DOHH2 (cell line): Measurements from ENCODE around the gene FDXR.

Source experiments
- H3F3A ChIP-seq: fragments of 200-600 bp; sonication (generic), shearing (Covaris generic); 2 replicates; pipeline ENCODE4 v1.6.0; 2016; ENCODE audit warnings: antibody characterized with exemption, mild to moderate bottlenecking; ENCODE audit not compliant: control insufficient read depth, insufficient read depth
- H3K27ac ChIP-seq: fragments of 200-600 bp; sonication (generic); 2 replicates; pipeline ENCODE4 v1.5.1; 2014; ENCODE audit warnings: low read depth, mild to moderate bottlenecking, low read length, moderate library complexity
- H3K27me3 ChIP-seq: fragments of 200-600 bp; sonication (generic); 2 replicates; pipeline ENCODE4 v1.6.1; 2014; ENCODE audit warnings: mild to moderate bottlenecking, low read length, mixed read lengths; ENCODE audit not compliant: control insufficient read depth
- H3K36me3 ChIP-seq: fragments of 200-600 bp; sonication (generic); 2 replicates; pipeline ENCODE4 v1.6.1; 2014; ENCODE audit warnings: mild to moderate bottlenecking, low read length, moderate library complexity, mixed read lengths; ENCODE audit not compliant: control insufficient read depth
- H3K4me1 ChIP-seq: fragments of 200-600 bp; sonication (generic); 2 replicates; pipeline ENCODE4 v1.6.1; 2014; ENCODE audit warnings: mild to moderate bottlenecking, low read length, mixed read lengths; ENCODE audit not compliant: control insufficient read depth
- H3K4me2 ChIP-seq: fragments of 200-600 bp; sonication (generic); 2 replicates; pipeline ENCODE4 v1.6.0; 2014; ENCODE audit warnings: mild to moderate bottlenecking, low read length, moderate library complexity
- H3K4me3 ChIP-seq: fragments of 200-600 bp; sonication (generic); 2 replicates; pipeline ENCODE4 v1.5.1; 2014; ENCODE audit warnings: mild to moderate bottlenecking, low read length, mixed read lengths
- H3K79me2 ChIP-seq: fragments of 200-600 bp; sonication (generic); 2 replicates; pipeline ENCODE4 v1.6.1; 2014; ENCODE audit warnings: mild to moderate bottlenecking, low read length, mixed read lengths; ENCODE audit not compliant: control insufficient read depth
- H3K9me2 ChIP-seq: fragments of 200-600 bp; sonication (generic); replicated peaks from 2 replicates; pipeline ENCODE4 v1.6.1; 2014; ENCODE audit warnings: mild to moderate bottlenecking, low read length, mixed read lengths; ENCODE audit not compliant: control insufficient read depth
- H3K9me3 ChIP-seq: fragments of 200-600 bp; sonication (generic); 2 replicates; pipeline ENCODE4 v1.6.1; 2014; ENCODE audit warnings: antibody characterized with exemption, low read length, mixed read lengths; ENCODE audit not compliant: control insufficient read depth, insufficient read depth
- H4K20me1 ChIP-seq: fragments of 200-600 bp; sonication (generic); 2 replicates; pipeline ENCODE4 v1.6.0; 2014; ENCODE audit warnings: low read depth, mild to moderate bottlenecking, antibody characterized with exemption, low read length, moderate library complexity; ENCODE audit not compliant: control insufficient read depth, insufficient read depth
- CTCF ChIP-seq: fragments of 200-600 bp; sonication (generic); IDR thresholded peaks from one replicate; pipeline ENCODE4 v1.5.1; 2014; ENCODE audit warnings: antibody characterized with exemption, mild to moderate bottlenecking, low read depth, low read length; ENCODE audit not compliant: poor library complexity, severe bottlenecking
- EZH2phosphoT487 ChIP-seq: fragments of 200-600 bp; sonication (generic); IDR thresholded peaks from 2 replicates; pipeline ENCODE4 v1.6.1; 2017; ENCODE audit warnings: borderline replicate concordance, mild to moderate bottlenecking, antibody characterized with exemption, low read length, moderate library complexity, mixed read lengths

FDXR gene

DNA sequence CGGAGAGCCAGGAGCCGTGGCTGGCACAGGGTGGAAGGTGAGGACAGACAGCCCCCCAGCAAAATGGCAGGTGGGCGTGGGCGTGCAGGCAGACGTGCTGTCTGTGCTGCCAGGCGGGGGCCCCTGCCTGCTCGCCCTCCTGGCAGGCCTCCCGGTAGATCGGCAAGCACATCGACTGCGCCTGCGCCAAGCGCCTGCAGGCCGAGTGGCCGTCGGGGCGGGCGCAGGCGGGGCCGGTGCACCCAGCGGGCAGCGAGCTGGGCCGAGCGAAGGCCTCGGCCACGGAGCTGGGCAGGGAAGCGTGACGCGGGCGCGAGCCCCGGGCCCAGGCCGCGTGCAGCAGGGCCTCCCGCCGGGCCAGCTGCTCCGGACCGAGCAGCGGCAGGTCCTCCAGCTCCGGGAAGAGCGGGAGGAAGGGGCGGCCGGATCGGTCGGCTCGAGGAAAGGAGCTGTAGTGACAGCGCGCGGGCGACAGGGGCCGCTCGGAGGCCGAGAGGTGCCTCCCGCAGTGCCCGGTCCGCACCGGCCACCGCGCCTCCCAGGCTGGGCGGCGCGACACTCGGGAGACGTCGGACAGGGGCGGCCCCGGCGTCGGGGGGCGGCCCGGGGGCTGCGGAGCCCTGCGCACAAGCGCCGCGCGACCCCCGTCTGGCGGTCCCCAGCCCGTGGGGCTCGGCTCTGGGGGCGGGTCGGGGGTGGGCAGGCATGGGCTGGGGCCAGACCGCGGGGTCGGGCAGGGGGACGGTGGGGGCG lies 30.0 kb downstream of the FDXR start:
- Histone ChIP-seq H3K79me2 (no peaks in the 10 kb centered on the region), H4K20me1 (no peaks in the 10 kb centered on the region), H3F3A (no peaks in the 10 kb centered on the region), H3K4me1 (peaks cover 12% of the 10 kb centered on the region), H3K4me3 (no peak overlapping the region), H3K27ac (no peak overlapping the region), H3K4me2 (no peak overlapping the region), H3K36me3 (no peaks in the 10 kb centered on the region), H3K9me3 (no peaks in the 10 kb centered on the region), H3K27me3 (peaks cover 3% of the 10 kb centered on the region; the same call in 1 of the 2 replicates), H3K9me2 (no peaks in the 10 kb centered on the region)
- TF ChIP-seq CTCF, result no peak
- TF ChIP-seq EZH2phosphoT487, result no peak

DNA sequence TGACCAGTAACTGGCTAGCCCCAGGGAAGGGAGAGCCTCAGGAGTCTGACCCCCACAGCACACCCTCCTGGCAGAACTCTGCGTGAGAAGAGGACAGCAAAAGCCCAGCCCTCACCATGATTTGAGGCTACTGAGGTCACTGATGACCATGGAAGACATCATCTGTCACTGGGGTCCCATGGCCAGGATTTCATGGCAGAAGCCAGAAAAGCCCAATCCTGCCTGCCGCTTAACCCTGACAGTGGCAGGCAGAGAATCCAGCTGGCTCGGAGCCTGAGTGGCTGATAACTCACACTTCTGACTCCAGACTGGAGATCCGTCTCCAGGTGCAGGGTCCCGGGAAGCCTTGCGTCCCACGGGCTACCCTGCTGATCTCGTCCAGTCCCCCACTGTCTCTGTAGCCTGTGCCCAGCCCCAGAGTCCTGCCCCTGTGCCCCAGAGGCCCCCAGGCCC lies 30.6 kb downstream of the FDXR start:
- Histone ChIP-seq H3K79me2 (no peaks in the 10 kb centered on the region), H3F3A (no peaks in the 10 kb centered on the region), H3K27ac (no peak overlapping the region), H4K20me1 (no peaks in the 10 kb centered on the region), H3K4me1 (peaks cover 12% of the 10 kb centered on the region), H3K9me3 (no peaks in the 10 kb centered on the region), H3K9me2 (no peaks in the 10 kb centered on the region), H3K4me2 (no peak overlapping the region), H3K36me3 (no peaks in the 10 kb centered on the region), H3K27me3 (peaks cover 3% of the 10 kb centered on the region; the same call in 1 of the 2 replicates), H3K4me3 (no peak overlapping the region)
- TF ChIP-seq EZH2phosphoT487, result no peak
- no peak for TF ChIP-seq CTCF

DNA sequence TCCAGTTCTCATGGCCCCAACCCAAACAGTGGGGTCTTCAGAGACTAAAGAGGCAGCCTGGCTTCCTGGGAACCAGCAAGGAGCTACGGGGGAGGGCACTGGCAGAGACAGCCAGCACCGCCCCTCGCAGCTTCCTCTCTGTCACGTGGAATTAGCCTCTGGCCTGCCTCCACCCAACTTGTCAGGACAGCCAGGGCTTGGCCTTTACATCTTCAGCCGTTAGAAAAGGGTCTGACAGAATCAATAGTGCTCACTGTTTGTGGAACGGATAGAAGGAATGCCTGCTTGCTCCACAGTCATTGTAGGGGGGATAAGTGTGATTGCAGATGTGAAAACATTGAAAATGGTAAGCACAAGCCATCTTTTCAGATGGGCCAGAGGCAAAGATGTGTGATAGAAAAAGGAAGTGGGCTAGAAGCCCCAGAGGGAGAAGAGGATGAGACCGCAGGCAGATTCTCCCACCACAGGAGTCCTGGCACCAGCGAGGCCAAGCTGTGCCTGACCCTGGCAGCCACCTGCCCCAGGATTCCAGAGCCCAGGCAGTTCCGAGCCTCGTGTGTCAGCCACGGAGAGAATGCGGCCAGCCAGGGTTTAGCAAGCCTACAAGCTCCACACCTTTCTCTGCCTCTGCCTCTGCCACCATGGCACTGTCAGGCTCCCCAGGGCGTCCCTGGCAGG lies 31.7 kb downstream of the FDXR start:
- Histone ChIP-seq H3K4me2 (peak overlapping the region; percentile 12; the same call in 1 of the 2 replicates), H3K4me3 (no peak overlapping the region), H4K20me1 (no peaks in the 10 kb centered on the region), H3K9me2 (no peaks in the 10 kb centered on the region), H3K36me3 (no peaks in the 10 kb centered on the region), H3K9me3 (no peaks in the 10 kb centered on the region), H3K79me2 (no peaks in the 10 kb centered on the region), H3K27me3 (peaks cover 3% of the 10 kb centered on the region; the same call in 1 of the 2 replicates), H3K4me1 (peaks cover 12% of the 10 kb centered on the region), H3F3A (no peaks in the 10 kb centered on the region), H3K27ac (no peak overlapping the region)
- TF ChIP-seq CTCF (no peak), EZH2phosphoT487 (no peak)
